ENCODE measurements around the gene GRIN3A. TPM values are rescaled to one million over a fixed set of nuclear protein-coding genes. Genes with fewer than 3 reads are reported as not detected.

Gene GRIN3A
- total RNA-seq, 1 donor = not detected

- Histone ChIP-seq H3K27ac (ENCODE audit: low read depth, low read length) (no peak overlapping the region), H4K20me1 (ENCODE audit: insufficient read depth, low read length) (no peaks in the 10 kb centered on the region), H3K79me2 (ENCODE audit: insufficient read depth, low read length) (no peaks in the 10 kb centered on the region), H3K27me3 (ENCODE audit: insufficient read depth, low read length) (no peaks in the 10 kb centered on the region), H3K4me3 (ENCODE audit: insufficient read depth, low read length) (no peak overlapping the region), H3K36me3 (ENCODE audit: insufficient read depth, low read length) (no peaks in the 10 kb centered on the region), H3K4me1 (ENCODE audit: insufficient read depth, low read length) (no peaks in the 10 kb centered on the region), H2AFZ (ENCODE audit: low read length) (no peak overlapping the region), H3K4me2 (ENCODE audit: insufficient read depth, low read length) (no peak overlapping the region), H3K9me3 (ENCODE audit: low read depth, low read length) (no peaks in the 10 kb centered on the region)
- DNase-seq (ENCODE audit: insufficient read length, low spot score, missing footprints) = no peak
- TF ChIP-seq CTCF (IDR thresholded peaks at IDR 0.05; ENCODE audit: extremely low read depth, low read depth, low read length) = no peak
These were observed 214.1 kb downstream of the GRIN3A start for GRCh38 chr9:101524371-101524770.

Other genes starting within 250 kb of the GRIN3A start
- gene RNF20, start 204.8 kb downstream of the GRIN3A start, total RNA-seq = 26.2 and 29.0 TPM in 2 replicates
- not detected in 2 replicates for gene PPP3R2, start 143.7 kb downstream of the GRIN3A start, total RNA-seq

Measured in osteoblast (primary cell).